ENCODE results near the gene WRAP73.
"Not testable (repeated sequence)": the region's sequence is repeated elsewhere in the genome, so short reads cannot be mapped to it uniquely, and the experiment has no call there.

The WRAP73 gene

DNA sequence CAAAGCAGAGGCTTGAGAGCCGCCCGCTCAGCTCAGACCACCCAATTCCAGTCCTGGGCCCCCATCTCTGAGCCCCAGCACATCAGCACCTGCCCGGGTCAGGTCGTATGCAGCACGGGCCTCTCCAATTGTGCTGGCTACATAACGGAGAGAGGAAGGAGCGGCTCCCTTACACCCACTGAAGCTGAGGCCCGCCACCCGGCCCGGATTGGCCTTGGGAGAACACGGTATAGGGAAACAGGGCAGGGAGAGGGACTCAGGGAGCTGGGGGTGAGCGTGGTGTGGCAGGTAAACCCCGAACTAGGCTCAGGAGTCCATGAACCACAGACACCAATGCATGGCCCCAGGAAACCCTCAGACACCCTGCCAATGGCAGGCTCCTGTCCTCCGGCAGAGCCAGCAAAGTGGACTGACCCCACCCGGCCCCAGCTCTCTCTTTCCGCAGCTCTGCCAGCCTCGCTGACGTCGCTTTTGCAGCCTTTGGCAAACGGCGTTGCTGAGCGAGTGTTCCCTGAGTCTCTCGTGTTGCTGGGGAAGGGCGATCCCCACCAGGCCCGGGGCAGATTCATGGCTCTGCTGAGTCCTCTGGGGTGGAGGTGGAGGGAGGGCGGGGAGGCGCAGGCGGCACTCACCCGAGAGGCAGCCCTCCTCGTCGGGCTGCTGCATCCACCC lies 55.1 kb downstream of the WRAP73 start:
- DNase-seq = no peak

DNA sequence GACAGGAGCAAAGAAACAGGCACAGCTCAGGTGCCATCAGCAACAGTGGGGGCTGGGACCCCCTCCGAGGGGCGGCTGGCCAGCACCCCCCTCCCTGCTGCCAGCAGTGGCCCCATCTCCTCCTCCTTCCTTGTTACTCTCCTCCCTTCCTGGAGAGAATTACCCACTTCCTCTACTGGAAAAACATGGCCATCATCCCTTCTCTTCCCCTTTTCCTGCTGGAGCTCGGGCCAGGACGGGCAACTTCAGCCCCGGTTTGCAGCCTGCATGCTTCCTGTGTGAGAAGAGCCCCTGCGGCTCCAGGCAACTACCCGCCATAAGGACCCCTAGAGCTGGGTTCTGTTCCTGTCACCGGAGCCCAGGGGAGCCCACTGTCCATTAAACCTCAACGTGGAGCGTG lies 56.2 kb downstream of the WRAP73 start:
- DNase-seq = no peak

GRCh38 chr1:3593334-3593733 lies 56.6 kb downstream of the WRAP73 start:
- DNase-seq = no peak

DNA sequence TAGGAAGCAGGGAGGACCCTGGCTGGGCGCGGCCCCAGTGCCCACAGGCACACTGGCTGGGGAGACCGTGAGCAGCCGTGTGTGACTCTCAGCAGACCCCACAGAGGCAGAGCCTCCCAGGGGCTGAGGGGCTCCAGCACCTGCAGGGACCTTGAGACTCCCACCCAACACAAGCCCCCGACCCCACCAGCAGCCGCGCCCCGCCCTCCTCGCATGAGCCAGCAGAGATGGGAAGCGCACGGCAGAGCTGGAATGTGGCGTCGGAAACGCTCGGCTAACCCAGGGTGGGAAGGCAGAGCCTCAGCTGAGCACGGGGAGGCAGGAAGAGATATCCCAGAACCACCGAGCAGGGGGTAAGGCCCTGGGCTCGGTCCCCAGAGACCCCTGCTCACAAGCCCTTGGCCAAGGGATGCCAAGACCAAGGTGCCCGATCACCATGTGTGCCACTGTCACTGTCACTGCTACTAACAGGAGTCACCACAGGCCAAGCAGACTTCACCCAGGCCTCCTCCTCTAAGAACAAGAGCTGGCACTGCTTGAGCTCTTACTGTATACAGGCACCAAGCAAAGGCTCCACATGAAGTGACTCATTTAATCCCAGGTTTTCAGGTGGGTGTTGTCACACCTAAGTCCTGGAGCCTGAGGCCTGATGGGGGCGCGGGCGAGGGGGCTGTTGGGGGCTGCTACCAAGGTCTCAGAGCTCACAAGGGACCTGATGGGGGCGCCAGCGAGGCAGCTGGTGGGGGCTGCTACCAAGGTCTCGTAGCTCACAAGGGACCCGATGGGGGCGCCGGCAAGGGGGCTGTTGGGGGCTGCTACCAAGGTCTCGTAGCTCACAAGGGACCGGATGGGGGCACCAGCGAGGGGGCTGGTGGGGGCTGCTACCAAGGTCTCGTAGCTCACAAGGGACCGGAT lies 58.7 kb downstream of the WRAP73 start:
- no peak for DNase-seq

- no peak for DNase-seq
Observed at GRCh38 chr1:3590139-3590763, 59.7 kb downstream of the WRAP73 start.

- DNase-seq = no peak
Observed at GRCh38 chr1:3588395-3588794, 61.5 kb downstream of the WRAP73 start.

- no peak for DNase-seq
Observed at GRCh38 chr1:3586986-3587759, 62.7 kb downstream of the WRAP73 start.

DNA sequence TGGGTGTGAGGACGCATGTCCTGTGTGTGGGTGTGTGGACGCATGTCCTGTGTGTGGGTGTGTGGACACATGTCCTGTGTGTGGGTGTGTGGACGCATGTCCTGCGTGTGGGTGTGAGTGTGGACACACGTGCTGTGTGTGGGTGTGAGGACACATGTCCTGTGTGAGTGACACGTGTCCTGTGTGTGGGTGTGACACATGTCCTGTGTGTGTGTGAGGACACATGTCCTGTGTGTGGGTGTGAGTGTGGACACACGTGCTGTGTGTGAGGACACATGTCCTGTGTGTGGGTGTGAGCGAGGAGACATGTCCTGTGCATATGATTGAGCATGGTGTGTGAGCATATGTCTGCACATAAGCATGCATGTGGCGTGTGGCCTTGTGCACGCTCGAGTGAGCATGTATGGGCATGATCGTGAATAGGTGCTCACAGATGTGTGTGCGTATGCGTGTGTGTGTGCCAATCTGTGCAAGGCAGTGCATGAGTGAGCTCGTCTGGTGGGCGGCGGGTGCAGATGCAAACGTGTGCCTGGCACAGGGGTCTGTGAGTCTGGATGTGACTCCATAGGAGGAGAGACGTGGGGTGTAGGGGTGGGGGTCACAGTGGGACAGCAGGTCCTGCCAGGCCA lies 63.8 kb downstream of the WRAP73 start:
- DNase-seq = no peak

- not testable (repeated sequence) for DNase-seq
Observed at GRCh38 chr1:3585353-3585868, 64.5 kb downstream of the WRAP73 start.

DNA sequence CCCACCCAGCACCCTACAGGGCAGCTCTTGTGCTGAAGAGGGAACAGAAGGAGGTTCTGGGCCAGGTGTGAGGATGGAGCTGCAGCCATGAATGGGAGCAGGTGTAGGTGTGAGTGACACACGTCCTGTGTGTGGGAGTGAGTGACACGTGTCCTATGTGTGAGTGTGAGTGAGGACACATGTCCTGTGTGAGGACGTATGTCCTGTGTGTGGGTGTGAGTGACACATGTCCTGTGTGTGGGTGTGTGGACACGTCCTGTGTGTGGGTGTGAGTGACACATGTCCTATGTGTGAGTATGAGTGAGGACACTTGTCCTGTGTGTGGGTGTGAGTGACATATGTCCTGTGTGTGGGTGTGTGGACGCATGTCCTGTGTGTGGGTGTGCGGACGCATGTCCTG lies 65.0 kb downstream of the WRAP73 start:
- DNase-seq = no peak

GRCh38 chr1:3583751-3584150 lies 66.2 kb downstream of the WRAP73 start:
- DNase-seq = peak; percentile 27

GRCh38 chr1:3581296-3582036 lies 68.4 kb downstream of the WRAP73 start:
- DNase-seq = no peak

Measured in NCI-H345 (cell line).